GM18868 (cell line): ENCODE data around the gene STK32B.

Source experiments
- ATAC-seq: cut with Tn5 transposase; IDR thresholded peaks from one replicate; pipeline ENCODE4 v1.9.1; 2021; ENCODE audit warnings: mild to moderate bottlenecking, moderate library complexity; ENCODE audit not compliant: unreplicated experiment

Gene STK32B

DNA sequence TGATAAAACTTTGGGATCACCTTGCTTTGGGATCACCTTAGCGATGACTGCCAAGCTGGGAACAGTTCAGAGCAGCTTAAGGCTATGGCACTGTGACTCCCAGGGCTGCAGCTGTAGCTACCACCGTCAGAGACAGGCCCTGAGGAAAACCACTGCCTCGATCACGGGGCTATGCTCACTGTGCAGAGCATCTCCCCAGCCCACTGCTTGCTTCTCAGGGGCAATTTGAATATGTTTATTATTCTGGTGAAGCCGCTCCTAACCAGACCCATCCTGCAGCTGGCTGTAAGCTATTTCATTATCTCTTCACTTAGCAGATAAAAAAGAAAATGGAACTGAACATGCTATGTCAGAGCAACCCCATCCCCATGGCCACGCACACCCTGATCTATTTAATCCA is 328.6 kb downstream of the STK32B start:
- ATAC-seq, result no peak

DNA sequence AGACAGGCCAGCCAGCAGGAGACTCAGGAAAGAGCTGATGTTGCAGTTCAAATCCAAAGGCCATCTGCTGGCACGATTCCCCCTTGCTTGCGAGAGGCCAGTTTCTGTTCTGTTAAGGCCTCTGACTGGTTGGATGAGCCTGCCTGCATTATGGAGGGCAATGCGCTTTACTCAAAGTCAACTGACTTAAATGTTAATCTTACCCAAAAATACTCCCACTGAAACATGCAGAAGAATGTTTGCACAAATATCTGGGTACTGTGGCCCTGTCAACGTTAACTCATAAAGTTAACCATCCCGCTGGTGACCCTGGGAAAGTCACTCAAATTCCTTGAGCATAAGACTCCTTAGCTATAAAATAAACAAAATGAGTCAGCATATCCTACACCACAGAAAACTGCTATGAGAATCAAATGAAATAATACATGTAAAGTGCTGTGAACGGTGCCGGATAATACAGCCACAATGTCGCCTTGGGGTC is 330.7 kb downstream of the STK32B start:
- no peak for ATAC-seq

DNA sequence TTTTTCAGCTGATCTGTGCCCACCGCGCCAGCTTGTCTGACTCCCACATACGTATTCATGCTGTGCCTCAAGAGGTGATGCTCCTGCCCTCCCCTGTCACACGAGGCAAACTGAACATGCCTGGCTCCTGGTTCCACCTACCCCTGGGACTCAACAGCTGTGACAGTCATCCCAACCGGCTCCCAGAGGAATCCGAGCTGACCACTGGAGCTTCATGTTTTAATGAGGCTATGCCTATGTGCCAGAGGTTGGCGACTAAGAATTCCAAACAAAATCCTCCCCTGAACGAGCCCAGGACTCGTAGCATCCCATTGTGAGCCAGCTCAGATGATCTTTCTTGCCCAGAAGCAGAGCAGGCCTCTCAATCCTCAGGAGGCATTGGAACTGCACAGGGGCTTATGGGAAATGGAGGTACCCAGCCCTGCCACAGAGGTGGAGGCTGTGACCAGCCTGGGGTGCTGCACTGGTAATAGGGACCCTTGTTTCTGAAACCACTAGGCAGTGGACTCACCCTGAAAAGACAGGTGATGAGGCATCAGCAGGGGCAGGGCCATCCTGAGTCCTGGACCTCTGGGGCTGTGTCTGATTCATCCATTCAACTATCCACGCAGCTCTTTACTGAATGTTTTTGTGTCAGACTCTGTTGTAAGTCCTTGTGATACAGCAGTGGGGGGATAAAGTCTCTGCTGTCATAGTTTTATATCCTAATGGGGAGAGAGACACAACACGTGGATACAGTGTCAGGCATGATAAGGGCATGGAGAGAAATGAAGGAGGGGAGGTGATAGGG is 332.1 kb downstream of the STK32B start:
- ATAC-seq, result no peak

DNA sequence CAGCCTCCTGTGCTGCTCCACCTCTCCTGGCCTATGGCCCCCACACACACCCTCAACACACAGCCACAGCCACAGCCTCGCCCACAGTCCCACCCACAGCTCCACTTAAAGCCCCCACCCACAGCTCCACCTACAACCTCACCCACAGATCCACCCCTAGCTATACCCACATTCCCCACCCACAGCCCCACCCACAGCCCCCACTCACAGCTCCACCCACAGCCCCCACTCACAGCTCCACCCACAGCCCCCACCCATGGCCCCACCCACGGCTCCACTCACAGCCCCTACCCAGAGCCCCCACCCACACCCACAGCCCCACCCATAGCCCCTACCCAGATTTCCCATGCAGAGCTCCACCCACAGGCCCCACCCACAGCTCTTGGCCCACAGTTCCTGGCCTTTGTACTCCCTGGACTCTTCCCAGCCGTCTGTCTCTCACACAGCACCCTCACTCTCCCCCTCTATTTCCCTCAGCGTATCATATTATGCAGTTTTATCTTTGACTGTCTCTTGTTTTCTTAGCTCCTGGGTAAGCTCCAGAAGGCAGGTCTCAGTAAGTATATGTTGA is 334.5 kb downstream of the STK32B start:
- ATAC-seq, result no peak

DNA sequence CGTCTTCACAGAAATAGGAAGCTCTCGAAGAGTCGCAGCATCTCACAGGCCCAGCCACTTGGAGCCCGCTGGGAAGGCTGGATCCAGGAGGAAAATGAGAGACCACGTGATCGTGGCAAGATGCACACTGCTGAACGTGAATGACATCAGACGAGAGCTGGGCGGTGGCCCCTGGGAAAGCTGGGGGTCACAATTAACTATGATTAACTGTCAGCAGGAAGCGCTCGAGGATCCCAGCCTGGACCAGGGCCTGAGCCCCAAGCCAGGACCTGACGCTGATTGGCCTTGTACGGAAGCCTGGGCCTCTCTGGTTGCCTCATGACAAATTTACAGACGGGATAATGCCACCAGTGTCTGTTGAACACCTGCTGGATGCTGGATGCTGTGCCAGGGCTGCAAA is 335.6 kb downstream of the STK32B start:
- no peak for ATAC-seq

DNA sequence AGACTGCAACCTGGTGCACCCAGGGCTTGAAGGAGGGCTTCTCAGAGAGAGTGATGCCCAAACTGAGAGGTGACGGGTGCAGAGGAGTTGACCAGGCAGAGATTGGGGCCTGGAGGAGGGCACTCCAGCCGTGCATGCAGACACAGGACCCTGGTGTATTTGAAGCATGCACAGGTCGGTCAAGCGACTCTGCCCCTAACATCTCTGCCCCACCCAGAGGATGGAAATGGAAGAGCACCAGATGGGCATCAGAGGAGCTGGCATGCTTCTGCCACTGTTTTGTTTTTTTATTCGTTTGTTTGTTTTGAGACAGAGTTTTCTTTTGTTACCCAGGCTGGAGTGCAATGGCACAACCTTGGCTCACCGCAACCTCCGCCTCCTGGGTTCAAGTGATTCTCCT is 336.2 kb downstream of the STK32B start:
- ATAC-seq, result no peak

DNA sequence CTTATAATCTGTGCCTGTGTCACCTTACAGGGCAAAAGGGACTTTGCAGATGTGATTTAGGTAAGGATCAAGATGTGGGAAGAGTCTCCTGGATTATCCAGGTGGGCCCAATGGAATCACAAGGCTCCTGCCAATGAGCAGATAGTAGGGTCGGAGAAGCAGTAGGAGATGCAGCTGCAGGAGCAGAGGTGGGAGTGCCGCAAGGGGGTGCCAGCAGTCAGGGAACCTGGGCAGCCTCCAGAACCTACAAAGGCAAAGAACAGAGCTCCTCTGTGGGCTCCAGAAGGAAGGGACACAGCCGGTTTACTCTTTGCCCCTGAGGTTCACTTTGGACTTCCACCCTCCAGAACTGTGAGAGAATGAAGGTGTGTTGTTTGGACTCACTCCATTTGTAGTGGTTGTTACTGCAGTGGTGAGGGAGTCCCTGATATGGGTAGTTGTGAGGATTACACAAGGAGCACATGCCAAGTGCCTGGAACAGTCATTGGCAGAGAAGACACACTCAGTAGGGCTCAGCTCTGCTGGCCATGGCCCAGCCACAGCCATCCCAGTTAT is 338.6 kb downstream of the STK32B start:
- ATAC-seq, result no peak

DNA sequence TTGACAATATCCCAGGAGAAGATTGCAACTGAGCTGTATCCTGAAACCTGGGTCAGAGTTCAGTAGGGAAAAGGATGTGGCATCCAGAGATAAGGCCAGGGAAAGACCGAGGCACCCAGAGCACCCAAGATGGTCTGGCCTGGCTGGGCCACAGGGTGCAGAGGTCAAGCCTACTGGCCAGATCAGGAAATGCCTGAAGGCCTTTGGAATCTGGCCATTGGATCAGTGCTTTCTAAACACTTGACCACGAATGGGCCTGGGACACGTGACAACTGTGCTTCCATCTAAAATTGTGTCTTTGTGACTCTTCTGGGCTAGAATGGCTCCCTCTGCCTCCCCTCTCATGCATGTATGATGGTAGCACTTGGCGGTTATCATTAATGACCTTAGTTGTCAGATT is 340.2 kb downstream of the STK32B start:
- no peak for ATAC-seq

DNA sequence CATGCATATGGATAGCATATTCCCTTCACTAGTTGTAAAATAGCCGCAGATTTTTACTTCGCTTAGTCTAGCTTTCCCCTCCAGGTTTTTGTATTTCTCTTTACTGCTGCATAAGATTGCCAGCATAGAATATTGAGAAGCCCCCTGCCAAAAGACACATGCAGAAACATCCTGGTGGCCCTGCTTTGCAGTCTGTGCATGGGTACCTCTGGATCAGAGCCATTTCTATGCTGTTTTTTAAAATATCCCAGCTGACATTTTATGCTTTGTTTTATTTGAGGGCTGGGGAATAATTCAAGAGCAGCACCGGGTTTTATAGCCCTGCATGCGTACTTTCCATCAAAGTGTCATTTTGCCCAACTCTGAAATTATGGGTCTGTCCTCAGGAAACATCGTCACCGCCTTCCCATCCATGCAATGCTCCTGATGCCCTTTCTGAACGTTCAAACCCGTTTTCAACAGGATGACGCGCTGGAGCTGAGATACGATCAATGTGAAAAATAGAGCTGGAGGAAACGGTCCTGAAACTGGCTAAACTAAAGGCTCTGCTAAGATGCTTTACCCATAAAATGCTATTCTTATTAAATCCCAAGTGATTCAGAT is 342.7 kb downstream of the STK32B start:
- no peak for ATAC-seq

DNA sequence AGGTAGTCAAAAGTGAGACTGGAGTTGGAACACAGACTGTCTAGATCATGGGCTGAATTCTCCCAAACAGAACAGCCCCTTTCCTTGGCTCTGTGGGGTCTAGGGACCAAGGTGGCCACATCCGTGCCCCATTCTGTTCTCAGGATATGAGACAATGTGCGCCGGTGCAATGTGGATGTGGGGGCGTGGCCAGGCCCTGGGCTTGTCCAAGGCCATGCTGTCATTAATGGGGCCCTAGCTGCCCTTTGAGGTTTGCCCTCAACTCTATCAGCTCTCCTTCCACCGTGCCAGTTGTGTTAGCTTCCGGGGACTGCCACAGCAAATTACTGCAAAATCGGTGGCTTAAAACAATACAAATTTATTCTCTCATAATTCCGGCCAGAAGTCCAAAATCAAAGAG is 344.5 kb downstream of the STK32B start:
- ATAC-seq, result no peak

DNA sequence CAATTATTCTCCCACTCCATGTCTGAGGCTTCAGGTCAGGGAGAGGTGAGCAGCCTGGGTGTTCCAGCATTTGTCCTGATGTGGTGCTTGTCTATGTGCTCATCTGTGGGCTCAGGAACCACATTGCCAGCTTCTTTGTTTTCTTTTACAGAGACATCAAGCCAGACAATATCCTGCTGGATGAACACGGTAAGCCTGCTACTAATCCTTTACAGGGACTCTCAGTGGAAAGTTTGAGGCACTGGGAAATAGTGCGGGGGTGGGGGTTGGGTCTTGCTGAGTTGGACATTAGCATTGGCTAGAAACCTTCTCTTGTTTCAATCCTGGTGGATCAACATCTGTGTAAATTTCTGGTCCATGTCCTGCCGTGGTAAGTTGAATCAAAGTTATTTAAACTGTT is 346.8 kb downstream of the STK32B start:
- no peak for ATAC-seq

DNA sequence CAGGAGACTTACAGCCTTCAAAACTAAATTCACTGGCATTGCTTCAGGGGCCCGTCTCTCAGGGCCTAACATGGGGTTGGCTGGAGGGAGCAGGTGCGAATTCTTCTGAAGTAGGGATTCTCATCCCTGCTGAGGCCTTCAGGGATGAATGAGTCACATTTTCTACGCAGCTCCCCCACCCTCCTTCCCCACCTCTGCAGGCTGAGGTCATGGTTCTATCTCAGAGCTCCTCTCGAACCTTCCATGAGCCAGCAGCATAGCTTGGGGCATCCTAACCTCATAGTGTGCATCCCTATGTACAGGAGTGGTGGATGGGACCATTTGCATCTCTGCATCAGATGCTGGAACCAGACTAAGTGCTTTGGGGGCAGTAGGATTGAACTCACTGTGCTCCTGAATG is 347.8 kb downstream of the STK32B start:
- no peak for ATAC-seq

DNA sequence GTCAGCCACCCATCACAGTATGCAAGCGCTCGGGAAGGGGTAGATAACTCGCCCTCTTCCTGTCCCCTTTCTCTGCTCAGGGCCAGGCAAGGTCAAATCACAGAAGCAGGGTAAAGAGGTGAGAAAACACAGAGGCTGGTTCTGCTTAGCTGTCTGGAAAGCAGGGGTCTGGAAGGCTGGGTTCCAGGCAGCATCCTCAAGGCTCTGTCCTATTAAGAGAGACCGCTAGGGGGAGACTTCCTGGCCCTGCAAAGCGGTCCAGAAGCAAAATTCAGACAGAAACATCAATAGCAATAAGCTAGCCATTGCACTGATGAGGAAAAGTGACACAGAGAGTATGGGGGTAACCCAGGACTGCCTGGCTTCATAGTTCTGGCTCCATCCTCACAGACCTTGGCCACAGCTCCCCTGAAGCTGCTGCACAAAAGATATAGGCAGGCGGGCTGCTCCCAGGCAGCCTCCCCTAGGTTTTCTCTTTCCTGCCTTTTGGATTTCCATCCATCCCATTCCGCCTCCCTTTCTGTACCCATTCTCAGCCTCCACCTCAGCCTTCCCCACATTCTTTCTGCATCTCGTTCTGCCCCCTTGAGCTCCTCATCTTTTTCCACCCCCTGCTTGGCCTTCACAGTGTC is 348.6 kb downstream of the STK32B start:
- no peak for ATAC-seq

DNA sequence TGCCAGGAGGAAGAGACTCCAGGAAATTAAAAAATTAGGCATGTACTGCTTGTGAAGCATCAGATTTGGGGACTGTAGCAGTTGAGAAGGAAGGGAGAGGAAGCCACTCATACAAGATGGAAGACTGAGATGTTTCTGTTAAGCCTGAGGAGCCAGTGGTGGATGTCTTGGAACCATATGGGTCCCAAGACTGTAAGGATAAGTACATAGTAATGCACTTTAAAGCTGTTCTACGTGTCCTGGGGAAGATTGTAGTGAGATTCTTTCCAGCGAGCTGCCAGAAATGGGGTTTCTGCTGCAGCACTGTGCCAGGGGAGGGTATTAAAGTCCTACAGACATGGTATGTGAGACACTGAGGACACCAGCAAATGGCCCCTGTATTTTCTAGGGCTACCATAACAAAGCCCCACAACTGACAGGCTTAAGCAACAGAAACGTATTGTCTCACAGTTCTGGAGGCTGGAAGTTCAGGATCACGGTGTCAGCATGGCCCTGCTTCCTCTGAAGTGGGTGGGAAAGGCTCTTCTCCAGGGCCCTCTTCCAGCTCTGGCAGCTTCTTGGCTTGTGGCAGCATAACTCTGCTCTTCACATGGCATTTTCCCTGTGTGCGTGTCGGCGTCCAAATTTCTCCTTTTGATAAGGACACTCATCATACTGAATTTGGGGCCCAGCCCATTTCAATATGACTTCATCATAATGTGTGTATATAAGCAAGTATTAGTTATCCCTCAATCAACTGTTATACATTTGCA is 352.6 kb downstream of the STK32B start:
- ATAC-seq, result no peak

DNA sequence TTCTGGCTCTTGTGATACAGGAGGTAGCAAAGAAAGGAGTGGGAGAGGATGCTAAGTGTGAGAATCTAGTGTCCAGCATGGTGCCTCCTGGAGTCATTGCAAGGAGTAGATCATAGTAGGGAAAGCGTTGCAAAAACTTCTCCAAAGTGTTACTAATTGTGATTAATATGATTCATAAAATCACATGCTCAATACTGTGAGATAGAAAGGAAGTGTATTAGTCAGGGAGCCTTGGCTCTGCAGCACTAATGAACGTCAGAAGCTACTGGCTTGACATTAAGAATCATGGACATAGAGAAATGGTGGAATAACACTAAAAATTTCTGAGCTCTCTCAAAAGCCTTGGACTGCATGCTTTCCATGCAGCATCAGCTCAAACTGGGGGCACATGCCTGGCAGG is 358.0 kb downstream of the STK32B start:
- ATAC-seq, result no peak

DNA sequence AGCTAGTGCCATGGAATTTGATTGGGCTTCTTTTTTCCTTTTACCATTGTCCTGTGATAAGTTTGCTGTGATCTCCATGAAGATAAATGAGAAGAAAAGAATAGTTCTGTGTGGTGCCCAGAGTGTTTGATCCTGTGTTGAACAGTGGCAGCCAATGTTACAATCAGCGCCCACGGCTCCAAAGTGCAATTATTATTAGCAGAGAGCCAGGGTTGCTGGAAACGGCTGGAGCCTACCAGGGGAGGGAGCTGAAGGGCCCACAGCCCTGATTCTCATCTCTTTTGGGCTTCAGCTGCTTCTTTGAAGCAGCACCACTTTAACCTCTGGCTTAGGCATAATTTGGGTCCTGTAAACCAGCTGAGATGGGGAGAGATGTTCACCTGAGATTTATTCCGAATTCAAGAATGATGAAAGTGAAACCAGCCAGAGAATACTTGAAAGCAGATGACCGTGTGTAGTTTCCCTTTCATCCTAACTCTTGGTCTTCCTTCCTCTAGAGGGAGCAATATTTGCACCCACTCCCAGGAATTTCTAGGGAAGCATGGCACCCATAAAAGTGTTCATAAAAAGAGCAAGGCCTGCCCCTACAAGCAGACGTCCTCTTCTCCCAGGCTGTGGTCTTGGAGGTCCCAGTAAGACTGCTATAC is 358.8 kb downstream of the STK32B start:
- ATAC-seq, result no peak

DNA sequence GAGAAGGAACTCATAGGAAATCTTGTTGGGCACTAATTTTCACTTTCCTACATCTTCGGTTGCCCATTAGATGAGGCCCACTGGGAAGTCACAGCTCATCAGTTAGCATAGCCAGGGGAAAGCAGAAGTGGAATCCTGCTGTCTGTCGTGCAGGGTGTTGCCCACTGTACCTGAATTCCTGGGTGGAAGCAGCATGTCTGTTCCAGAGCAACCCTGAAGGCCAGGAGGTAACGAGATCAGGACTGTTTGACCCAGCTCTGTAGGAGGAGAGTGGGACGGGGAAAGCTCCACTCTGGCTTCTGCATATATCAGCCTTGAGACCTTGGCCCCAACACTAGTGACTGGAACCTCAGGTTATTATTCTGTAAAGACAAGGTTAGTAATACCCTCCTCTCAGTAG is 361.0 kb downstream of the STK32B start:
- no peak for ATAC-seq

DNA sequence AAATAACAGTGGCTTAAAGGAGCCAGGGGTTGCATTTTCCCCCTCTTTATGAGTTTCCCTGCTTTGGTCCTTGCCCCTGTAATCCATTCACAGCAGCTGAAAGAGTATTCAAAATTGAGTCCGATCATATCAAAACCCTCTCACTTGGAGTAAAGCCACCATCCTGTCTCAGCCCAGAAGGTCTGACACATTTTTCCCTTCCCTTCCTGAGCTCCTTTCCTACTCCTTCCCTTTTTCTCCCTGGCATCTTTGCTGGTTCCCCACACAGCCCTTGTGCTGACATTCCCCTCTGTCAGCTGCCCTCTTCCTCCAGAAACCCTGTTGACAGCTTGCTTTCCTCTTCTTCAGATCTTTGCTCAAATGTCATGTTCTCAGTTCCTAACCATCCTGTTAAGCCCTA is 361.5 kb downstream of the STK32B start:
- ATAC-seq, result no peak

DNA sequence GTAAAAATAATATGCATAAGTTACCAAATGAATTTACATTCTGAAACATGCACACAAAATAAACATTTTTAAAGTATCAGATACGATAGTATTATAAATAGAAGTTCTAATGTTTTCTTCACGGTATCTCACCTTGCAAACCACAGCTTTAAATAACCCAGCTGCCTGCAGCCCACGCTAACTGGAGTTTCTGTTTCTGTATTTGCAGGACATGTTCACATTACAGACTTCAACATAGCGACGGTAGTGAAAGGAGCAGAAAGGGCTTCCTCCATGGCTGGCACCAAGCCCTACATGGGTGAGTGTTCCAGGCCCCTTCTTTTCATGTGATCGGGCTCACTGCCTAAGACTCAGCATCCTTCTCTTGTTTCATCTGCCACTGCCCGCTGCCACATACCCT is 365.4 kb downstream of the STK32B start:
- ATAC-seq, result no peak

DNA sequence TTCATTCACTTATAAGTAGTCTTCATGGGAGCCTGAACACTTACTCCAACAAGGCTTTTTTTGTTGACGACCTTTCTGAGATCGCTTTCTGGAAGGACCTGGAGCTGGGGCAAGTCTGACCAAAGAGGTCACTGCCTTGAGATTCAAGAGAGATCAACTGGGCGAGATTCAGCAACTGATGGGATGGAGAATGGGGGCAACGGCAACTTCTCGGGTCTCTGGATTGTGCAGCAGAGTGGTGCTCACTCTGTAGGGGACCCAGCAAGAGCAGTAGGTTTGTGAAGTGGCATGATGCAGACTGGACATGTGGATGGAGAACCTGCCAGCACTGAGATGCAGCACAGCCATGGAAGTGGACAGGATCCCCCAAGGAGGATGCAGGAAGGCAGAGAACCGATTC is 369.0 kb downstream of the STK32B start:
- no peak for ATAC-seq
